A549 treated with AZD9567 at 1 μM for 4 hours (cell line): ENCODE data around the gene GPR173. TPM values are rescaled to one million over a fixed set of nuclear protein-coding genes. Genes with fewer than 3 reads are reported as not detected.

Experiments
- total RNA-seq: library from RNA; stranded (reverse); fragments of 200-300 nt; extraction: Qiagen RNA extraction; gene quantifications from 5 replicates; pipeline ENCODE4 v1.2.3, GENCODE V29; 2022; ENCODE audit not compliant: insufficient read depth

The GPR173 gene
- total RNA-seq: 0.02 TPM in 1 of 5 replicates, not detected in the others

DNA sequence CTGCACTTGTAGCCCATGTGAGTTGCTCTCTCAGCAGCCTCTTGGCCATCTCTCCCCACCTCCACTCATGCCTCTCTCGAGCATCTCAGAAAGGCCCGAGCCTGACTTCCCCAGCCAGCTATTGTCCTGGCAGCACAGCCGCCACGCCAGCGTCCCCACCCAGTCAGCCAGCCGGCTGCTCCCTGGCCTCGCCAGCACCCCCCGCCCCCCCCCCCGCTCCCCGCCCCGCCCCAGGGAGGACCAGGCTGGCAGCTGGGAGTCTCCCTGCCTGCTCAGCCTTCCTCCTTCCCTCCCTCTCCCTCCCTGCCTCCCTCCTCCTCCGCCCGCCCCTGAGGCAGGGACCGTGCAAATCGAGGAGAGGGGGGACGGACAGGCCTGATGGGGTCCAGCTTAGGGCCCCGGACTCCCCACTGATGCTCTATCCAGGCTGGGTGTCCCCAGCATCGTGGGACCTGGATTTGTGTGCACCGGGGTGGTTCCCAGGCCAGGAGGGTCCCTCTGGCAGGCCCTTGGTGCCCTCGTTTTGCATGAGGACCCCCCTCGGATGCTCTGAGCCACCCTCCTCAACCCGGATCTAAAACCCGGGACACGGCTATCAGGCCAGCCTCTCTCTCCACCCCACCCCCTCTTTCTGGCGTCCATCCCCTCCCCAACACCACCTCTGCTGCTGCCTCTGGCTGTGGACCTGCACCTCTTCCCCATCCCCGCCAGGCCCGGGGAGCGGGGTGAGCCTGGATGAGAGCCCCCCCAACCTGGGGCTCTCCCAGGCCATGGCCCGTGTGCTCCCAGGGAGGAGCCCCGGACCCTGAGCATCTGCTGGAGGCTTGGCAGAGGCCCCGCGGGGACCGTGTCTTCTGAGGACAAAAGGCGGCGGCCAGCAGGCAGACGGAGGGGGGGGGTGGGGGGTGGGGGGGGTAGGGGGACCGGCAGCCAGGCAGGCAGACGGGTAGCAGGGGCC lies at the start of gene GPR173:
TSS of gene GPR173 (plus strand) at position 621 of the 958 bp plus-strand sequence. CDS start 27,833 bp downstream, outside the sequence.

DNA sequence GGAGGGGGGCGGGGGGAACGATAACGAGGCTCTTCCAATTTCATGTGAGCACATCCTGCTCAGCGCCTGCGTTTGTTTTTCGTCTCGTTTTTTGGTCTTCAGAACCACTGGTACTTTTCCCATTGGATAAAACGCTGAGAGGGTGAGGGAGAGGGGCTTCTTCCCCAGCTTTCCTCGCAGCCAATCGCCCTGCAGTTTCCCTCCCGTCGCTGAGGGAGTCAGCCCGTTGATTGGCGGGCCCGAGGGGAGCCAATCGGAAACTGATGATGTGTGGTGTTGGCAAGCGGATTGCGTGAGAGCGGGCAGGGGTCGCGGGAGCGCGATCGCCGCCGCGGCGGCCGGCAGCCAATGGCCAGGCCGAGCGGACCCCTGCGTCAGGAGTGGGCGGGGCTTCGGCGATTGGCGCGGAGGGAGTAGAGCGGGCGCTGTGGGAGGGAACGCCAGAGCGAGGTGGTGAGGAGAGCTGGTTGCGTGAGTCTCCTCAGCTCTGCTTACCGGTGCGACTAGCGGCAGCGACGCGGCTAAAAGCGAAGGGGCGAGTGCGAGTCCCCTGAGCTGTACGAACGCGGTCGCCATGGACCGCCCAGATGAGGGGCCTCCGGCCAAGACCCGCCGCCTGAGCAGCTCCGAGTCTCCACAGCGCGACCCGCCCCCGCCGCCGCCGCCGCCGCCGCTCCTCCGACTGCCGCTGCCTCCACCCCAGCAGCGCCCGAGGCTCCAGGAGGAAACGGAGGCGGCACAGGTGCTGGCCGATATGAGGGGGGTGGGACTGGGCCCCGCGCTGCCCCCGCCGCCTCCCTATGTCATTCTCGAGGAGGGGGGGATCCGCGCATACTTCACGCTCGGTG lies 33.6 kb downstream of the GPR173 start, which contains the start of gene TSPYL2:
TSS of gene TSPYL2 (plus strand) at position 443 of the 848 bp plus-strand sequence. CDS start at position 575, 132 bp downstream.

DNA sequence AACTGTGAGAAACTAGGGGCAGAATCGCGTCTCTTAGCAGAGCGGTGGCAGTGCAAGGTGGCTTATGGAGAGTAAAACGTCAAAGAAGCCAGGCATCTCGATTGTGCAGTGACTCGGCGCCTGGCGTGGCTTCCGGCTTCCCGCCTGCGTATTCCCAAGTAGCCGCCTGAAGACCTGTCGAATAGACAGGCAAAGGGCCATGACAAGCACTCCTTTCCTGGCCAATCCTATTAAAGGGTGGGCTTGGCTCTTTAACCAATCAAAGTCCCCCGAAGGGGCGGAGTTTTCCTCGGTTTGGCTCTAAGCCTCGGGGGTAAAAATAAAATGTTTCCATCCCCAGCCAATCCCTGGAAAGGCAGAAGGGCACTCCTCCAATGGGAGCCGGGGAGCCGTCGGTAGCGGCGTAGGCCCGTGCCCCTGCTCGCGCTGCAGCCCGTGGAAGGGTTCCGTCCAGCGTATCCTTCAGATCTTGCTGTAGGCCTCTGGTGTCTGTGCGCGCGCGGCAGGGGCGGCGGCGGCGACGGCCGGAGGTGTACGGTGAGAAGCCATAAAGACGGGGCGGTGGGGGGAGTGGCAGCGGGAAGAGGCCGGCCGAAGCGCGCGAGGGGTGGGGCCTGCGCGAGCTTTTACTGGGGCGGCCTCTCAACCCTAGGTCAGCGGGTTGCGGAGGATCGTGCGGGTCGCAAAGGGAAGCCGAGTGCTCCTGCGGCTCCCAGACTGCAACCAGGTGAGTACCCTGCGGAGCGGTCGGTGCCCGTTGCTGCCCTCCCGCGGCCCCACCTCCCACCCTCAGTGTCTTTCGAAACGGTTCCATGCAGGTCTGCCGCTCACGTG lies 45.4 kb downstream of the GPR173 start, which contains the start of gene KANTR:
TSS of gene KANTR (plus strand) at position 395 of the 834 bp plus-strand sequence. CDS start 30,131 bp downstream, outside the sequence.

Other genes with a start within 250 kb of the GPR173 start
- not detected in 5 replicates for gene XAGE5, start 237.5 kb upstream of the GPR173 start, total RNA-seq
- gene XAGE3, start 180.7 kb upstream of the GPR173 start, total RNA-seq: not detected in 5 replicates
- gene FAM156B, start 151.5 kb upstream of the GPR173 start, total RNA-seq: 13.9 to 16.3 TPM (median 15.1 TPM) in 5 replicates
- 5.4 to 18.0 TPM (median 14.5 TPM) in 5 replicates for gene FAM156A, start 90.3 kb upstream of the GPR173 start, total RNA-seq
- gene TSPYL2, start 33.6 kb downstream of the GPR173 start, total RNA-seq: 11.9 to 21.1 TPM (median 19.1 TPM) in 5 replicates
- 1.0 to 1.9 TPM (median 1.4 TPM) in 5 replicates for gene KANTR, start 45.4 kb downstream of the GPR173 start, total RNA-seq
- gene KDM5C, start 176.4 kb downstream of the GPR173 start, total RNA-seq: 39.1 to 55.3 TPM (median 52.4 TPM) in 5 replicates
- gene IQSEC2, start 232.8 kb downstream of the GPR173 start, total RNA-seq: 31.4 to 42.4 TPM (median 34.7 TPM) in 5 replicates